Erythroblast (primary cell): ENCODE data around the gene LSM11.

ENCODE experiments used
- GATA1 ChIP-seq: IDR thresholded peaks from 2 replicates; pipeline ENCODE4 v1.6.1; 2011; ENCODE audit warnings: low read depth, mild to moderate bottlenecking, control low read depth, low read length, moderate library complexity
- POLR2A ChIP-seq: IDR thresholded peaks from 2 replicates; pipeline ENCODE4 v1.6.1; 2011; ENCODE audit warnings: mild to moderate bottlenecking, low read length

DNA sequence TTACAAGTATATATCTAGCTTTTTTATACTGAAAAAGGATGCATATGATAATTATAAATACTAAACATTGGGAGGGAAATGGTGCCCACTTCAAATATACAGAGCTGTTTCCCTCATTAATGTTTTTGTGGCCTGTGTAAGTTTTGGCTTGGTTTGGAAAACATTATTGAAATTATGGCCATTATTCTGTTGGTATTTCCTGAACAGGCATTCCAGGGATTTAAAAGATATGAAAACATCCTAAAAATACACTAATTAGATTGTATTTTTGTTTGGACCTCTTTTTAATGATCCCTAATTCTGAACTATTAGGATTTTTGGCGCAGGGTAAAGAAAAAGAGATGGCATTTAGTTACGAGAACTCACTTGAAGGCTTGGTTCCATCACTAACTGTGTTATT, 64.5 kb downstream of the LSM11 start:
- no peak for TF ChIP-seq POLR2A
- no peak for TF ChIP-seq GATA1
